NOMO-1 treated with dmso at 0.1 percent for 144 hours (cell line): ENCODE data around the gene GPR78.

ENCODE experiments used
- DNase-seq: peaks from one replicate; lab custom pipeline; 2025; ENCODE audit not compliant: unreplicated experiment; lab: John Stamatoyannopoulos, UW

GPR78 gene

GRCh38 chr4:8580321-8581093 is at the start of gene GPR78:
TSS of gene GPR78 (plus strand) at chr4:8580392. CDS start at chr4:8580983, 591 bp downstream.
- DNase-seq = no peak

- no peak for DNase-seq
These were observed 47.9 kb upstream of the GPR78 start for GRCh38 chr4:8532245-8532781.

GRCh38 chr4:8533274-8533865 is 46.8 kb upstream of the GPR78 start:
- no peak for DNase-seq

GRCh38 chr4:8534129-8534528 is 46.1 kb upstream of the GPR78 start:
- DNase-seq = no peak

- no peak for DNase-seq
These were observed 45.6 kb upstream of the GPR78 start for GRCh38 chr4:8534611-8535010.

- DNase-seq = no peak
These were observed 43.7 kb upstream of the GPR78 start for GRCh38 chr4:8536467-8536866.

GRCh38 chr4:8537041-8537461 is 43.1 kb upstream of the GPR78 start:
- no peak for DNase-seq

GRCh38 chr4:8538076-8538702 is 42.0 kb upstream of the GPR78 start:
- DNase-seq = no peak

- DNase-seq = no peak
These were observed 41.3 kb upstream of the GPR78 start for GRCh38 chr4:8538703-8539567.

GRCh38 chr4:8539661-8540060 is 40.5 kb upstream of the GPR78 start:
- no peak for DNase-seq

GRCh38 chr4:8540072-8540471 is 40.1 kb upstream of the GPR78 start:
- DNase-seq = no peak

GRCh38 chr4:8540586-8540985 is 39.6 kb upstream of the GPR78 start:
- DNase-seq = no peak

GRCh38 chr4:8540991-8541390 is 39.2 kb upstream of the GPR78 start:
- no peak for DNase-seq

GRCh38 chr4:8541981-8542715 is 38.0 kb upstream of the GPR78 start:
- DNase-seq = no peak

- no peak for DNase-seq
These were observed 37.2 kb upstream of the GPR78 start for GRCh38 chr4:8542776-8543525.

GRCh38 chr4:8543623-8544022 is 36.6 kb upstream of the GPR78 start:
- no peak for DNase-seq

- no peak for DNase-seq
These were observed 35.9 kb upstream of the GPR78 start for GRCh38 chr4:8544282-8544681.

GRCh38 chr4:8544741-8545438 is 35.3 kb upstream of the GPR78 start:
- DNase-seq = no peak

GRCh38 chr4:8545439-8545765 is 34.8 kb upstream of the GPR78 start:
- DNase-seq = no peak
